ENCODE data around the gene SMIM30.
"Not testable (repeated sequence)": the region's sequence is repeated elsewhere in the genome, so short reads cannot be mapped to it uniquely, and the experiment has no call there.

SMIM30 gene

GRCh38 chr7:113118074-113118959 lies at the start of gene SMIM30:
SMIM30 (minus strand) TSS chr7:113118554; CDS start chr7:113117578, 976 bp downstream.
- DNase-seq (peak; percentile 88), ATAC-seq (peak; percentile 99)
- no peaks in the 10 kb centered on the region for H3K27me3 Mint-ChIP-seq
- peaks cover 38% of the 10 kb centered on the region for H3K4me1 Mint-ChIP-seq
- H3K27ac Mint-ChIP-seq, result peak within 1 kb of the TSS; percentile 87
- peak within 1 kb of the TSS; percentile 91 for H3K4me3 Mint-ChIP-seq
- no peaks in the 10 kb centered on the region for H3K9me3 Mint-ChIP-seq
- H3K36me3 Mint-ChIP-seq (ENCODE audit: low read depth), result peaks cover 19% of the 10 kb centered on the region

- ATAC-seq; H3K36me3 Mint-ChIP-seq (ENCODE audit: low read depth); DNase-seq; H3K4me1 Mint-ChIP-seq; H3K27ac Mint-ChIP-seq; H3K27me3 Mint-ChIP-seq; H3K4me3 Mint-ChIP-seq; H3K9me3 Mint-ChIP-seq: not testable (repeated sequence)
These were observed 47.8 kb upstream of the SMIM30 start for GRCh38 chr7:113166176-113166575.

GRCh38 chr7:113161050-113161449 lies 42.7 kb upstream of the SMIM30 start:
- Mint-ChIP-seq H3K9me3 (no peaks in the 10 kb centered on the region), H3K27ac (no peak overlapping the region), H3K27me3 (peaks cover 14% of the 10 kb centered on the region), H3K4me3 (no peak overlapping the region), H3K4me1 (no peaks in the 10 kb centered on the region), H3K36me3 (ENCODE audit: low read depth) (no peaks in the 10 kb centered on the region)
- DNase-seq (no peak), ATAC-seq (no peak)

GRCh38 chr7:113159746-113160339 lies 41.5 kb upstream of the SMIM30 start:
- H3K4me3 Mint-ChIP-seq, result no peak overlapping the region
- no peak overlapping the region for H3K27ac Mint-ChIP-seq
- no peaks in the 10 kb centered on the region for H3K9me3 Mint-ChIP-seq
- H3K27me3 Mint-ChIP-seq, result peaks cover 14% of the 10 kb centered on the region
- DNase-seq (peak; percentile 6), ATAC-seq (no peak)
- no peaks in the 10 kb centered on the region for H3K36me3 Mint-ChIP-seq (ENCODE audit: low read depth)
- no peaks in the 10 kb centered on the region for H3K4me1 Mint-ChIP-seq

GRCh38 chr7:113158756-113159155 lies 40.4 kb upstream of the SMIM30 start:
- no peaks in the 10 kb centered on the region for H3K36me3 Mint-ChIP-seq (ENCODE audit: low read depth)
- H3K27me3 Mint-ChIP-seq, result peaks cover 14% of the 10 kb centered on the region
- H3K9me3 Mint-ChIP-seq, result no peaks in the 10 kb centered on the region
- H3K4me3 Mint-ChIP-seq, result no peak overlapping the region
- ATAC-seq (no peak), DNase-seq (no peak)
- H3K4me1 Mint-ChIP-seq, result no peaks in the 10 kb centered on the region
- no peak overlapping the region for H3K27ac Mint-ChIP-seq

- DNase-seq (no peak), ATAC-seq (no peak)
- Mint-ChIP-seq H3K9me3 (no peaks in the 10 kb centered on the region), H3K36me3 (ENCODE audit: low read depth) (no peaks in the 10 kb centered on the region), H3K27ac (no peak overlapping the region), H3K27me3 (peaks cover 17% of the 10 kb centered on the region), H3K4me1 (no peaks in the 10 kb centered on the region), H3K4me3 (no peak overlapping the region)
These were observed 35.8 kb upstream of the SMIM30 start for GRCh38 chr7:113154117-113154516.

- DNase-seq, result no peak
- Mint-ChIP-seq H3K4me3 (no peak overlapping the region), H3K27me3 (peaks cover 12% of the 10 kb centered on the region), H3K36me3 (ENCODE audit: low read depth) (no peaks in the 10 kb centered on the region), H3K4me1 (peaks cover 2% of the 10 kb centered on the region), H3K27ac (no peak overlapping the region), H3K9me3 (no peaks in the 10 kb centered on the region)
- ATAC-seq, result peak; percentile 28
These were observed 26.5 kb upstream of the SMIM30 start for GRCh38 chr7:113144817-113145216.

- H3K27ac Mint-ChIP-seq, result no peak overlapping the region
- no peak for ATAC-seq
- DNase-seq, result no peak
- no peak overlapping the region for H3K4me3 Mint-ChIP-seq
- H3K4me1 Mint-ChIP-seq, result peaks cover 2% of the 10 kb centered on the region
- H3K36me3 Mint-ChIP-seq (ENCODE audit: low read depth), result no peaks in the 10 kb centered on the region
- H3K9me3 Mint-ChIP-seq, result no peaks in the 10 kb centered on the region
- peaks cover 3% of the 10 kb centered on the region for H3K27me3 Mint-ChIP-seq
These were observed 25.3 kb upstream of the SMIM30 start for GRCh38 chr7:113143486-113144257.

GRCh38 chr7:113142385-113143119 lies 24.2 kb upstream of the SMIM30 start:
- no peak for ATAC-seq
- Mint-ChIP-seq H3K4me1 (peaks cover 2% of the 10 kb centered on the region), H3K27me3 (peaks cover 2% of the 10 kb centered on the region), H3K36me3 (ENCODE audit: low read depth) (no peaks in the 10 kb centered on the region), H3K27ac (no peak overlapping the region), H3K4me3 (no peak overlapping the region), H3K9me3 (no peaks in the 10 kb centered on the region)
- no peak for DNase-seq

GRCh38 chr7:113141803-113142202 lies 23.4 kb upstream of the SMIM30 start:
- Mint-ChIP-seq H3K9me3 (no peaks in the 10 kb centered on the region), H3K4me1 (peaks cover 2% of the 10 kb centered on the region), H3K27me3 (peaks cover 2% of the 10 kb centered on the region), H3K36me3 (ENCODE audit: low read depth) (no peaks in the 10 kb centered on the region), H3K4me3 (no peak overlapping the region), H3K27ac (no peak overlapping the region)
- ATAC-seq (no peak), DNase-seq (no peak)

GRCh38 chr7:113140956-113141355 lies 22.6 kb upstream of the SMIM30 start:
- no peak overlapping the region for H3K4me3 Mint-ChIP-seq
- H3K9me3 Mint-ChIP-seq, result no peaks in the 10 kb centered on the region
- ATAC-seq (no peak), DNase-seq (no peak)
- H3K4me1 Mint-ChIP-seq, result peaks cover 2% of the 10 kb centered on the region
- no peaks in the 10 kb centered on the region for H3K36me3 Mint-ChIP-seq (ENCODE audit: low read depth)
- H3K27ac Mint-ChIP-seq, result no peak overlapping the region
- H3K27me3 Mint-ChIP-seq, result peaks cover 2% of the 10 kb centered on the region

- no peaks in the 10 kb centered on the region for H3K36me3 Mint-ChIP-seq (ENCODE audit: low read depth)
- no peak overlapping the region for H3K4me3 Mint-ChIP-seq
- no peak for ATAC-seq
- H3K27me3 Mint-ChIP-seq, result peaks cover 2% of the 10 kb centered on the region
- no peak overlapping the region for H3K27ac Mint-ChIP-seq
- H3K4me1 Mint-ChIP-seq, result no peaks in the 10 kb centered on the region
- no peak for DNase-seq
- H3K9me3 Mint-ChIP-seq, result no peaks in the 10 kb centered on the region
These were observed 18.9 kb upstream of the SMIM30 start for GRCh38 chr7:113137241-113137640.

- Mint-ChIP-seq H3K27me3 (peaks cover 2% of the 10 kb centered on the region), H3K27ac (no peak overlapping the region), H3K9me3 (no peaks in the 10 kb centered on the region), H3K36me3 (ENCODE audit: low read depth) (no peaks in the 10 kb centered on the region), H3K4me1 (no peaks in the 10 kb centered on the region), H3K4me3 (no peak overlapping the region)
- DNase-seq (no peak), ATAC-seq (no peak)
These were observed 15.7 kb upstream of the SMIM30 start for GRCh38 chr7:113134025-113134424.

- H3K36me3 Mint-ChIP-seq (ENCODE audit: low read depth), result no peaks in the 10 kb centered on the region
- peaks cover 2% of the 10 kb centered on the region for H3K27me3 Mint-ChIP-seq
- H3K9me3 Mint-ChIP-seq, result no peaks in the 10 kb centered on the region
- no peaks in the 10 kb centered on the region for H3K4me1 Mint-ChIP-seq
- ATAC-seq (no peak), DNase-seq (no peak)
- no peak overlapping the region for H3K27ac Mint-ChIP-seq
- H3K4me3 Mint-ChIP-seq, result no peak overlapping the region
These were observed 13.0 kb upstream of the SMIM30 start for GRCh38 chr7:113131367-113131766.

Measured in activated naive CD8-positive, alpha-beta T cell treated with anti-CD3 and anti-CD28 coated beads, Interleukin-2, amount 50 U/mL, for 24 hours (primary cell).